ENCODE measurements around the gene STK16.
A peak's percentile ranks its signal among the peaks of the same experiment; 100 is the strongest.

- TF ChIP-seq, protein P1, sequence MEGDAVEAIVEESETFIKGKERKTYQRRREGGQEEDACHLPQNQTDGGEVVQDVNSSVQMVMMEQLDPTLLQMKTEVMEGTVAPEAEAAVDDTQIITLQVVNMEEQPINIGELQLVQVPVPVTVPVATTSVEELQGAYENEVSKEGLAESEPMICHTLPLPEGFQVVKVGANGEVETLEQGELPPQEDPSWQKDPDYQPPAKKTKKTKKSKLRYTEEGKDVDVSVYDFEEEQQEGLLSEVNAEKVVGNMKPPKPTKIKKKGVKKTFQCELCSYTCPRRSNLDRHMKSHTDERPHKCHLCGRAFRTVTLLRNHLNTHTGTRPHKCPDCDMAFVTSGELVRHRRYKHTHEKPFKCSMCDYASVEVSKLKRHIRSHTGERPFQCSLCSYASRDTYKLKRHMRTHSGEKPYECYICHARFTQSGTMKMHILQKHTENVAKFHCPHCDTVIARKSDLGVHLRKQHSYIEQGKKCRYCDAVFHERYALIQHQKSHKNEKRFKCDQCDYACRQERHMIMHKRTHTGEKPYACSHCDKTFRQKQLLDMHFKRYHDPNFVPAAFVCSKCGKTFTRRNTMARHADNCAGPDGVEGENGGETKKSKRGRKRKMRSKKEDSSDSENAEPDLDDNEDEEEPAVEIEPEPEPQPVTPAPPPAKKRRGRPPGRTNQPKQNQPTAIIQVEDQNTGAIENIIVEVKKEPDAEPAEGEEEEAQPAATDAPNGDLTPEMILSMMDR (conservative IDR thresholded peaks at IDR 0.05; ENCODE audit: low read depth, low read length), result peak; percentile 97
- TF ChIP-seq SMC3 (IDR thresholded peaks at IDR 0.05; ENCODE audit: low read depth, low read length) (peak; percentile 78), MAFK (IDR thresholded peaks at IDR 0.05; ENCODE audit: low read depth, low read length) (no peak), POLR2A (IDR thresholded peaks at IDR 0.05; ENCODE audit: low read depth, low read length) (peak; percentile 53; the same call in 1 of the 2 replicates)
- TF ChIP-seq, protein P2, sequence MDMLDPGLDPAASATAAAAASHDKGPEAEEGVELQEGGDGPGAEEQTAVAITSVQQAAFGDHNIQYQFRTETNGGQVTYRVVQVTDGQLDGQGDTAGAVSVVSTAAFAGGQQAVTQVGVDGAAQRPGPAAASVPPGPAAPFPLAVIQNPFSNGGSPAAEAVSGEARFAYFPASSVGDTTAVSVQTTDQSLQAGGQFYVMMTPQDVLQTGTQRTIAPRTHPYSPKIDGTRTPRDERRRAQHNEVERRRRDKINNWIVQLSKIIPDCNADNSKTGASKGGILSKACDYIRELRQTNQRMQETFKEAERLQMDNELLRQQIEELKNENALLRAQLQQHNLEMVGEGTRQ (IDR thresholded peaks at IDR 0.05; ENCODE audit: low read depth, low read length), result peak; percentile 14; the same call in 1 of the 2 replicates
Observed at GRCh38 chr2:219277703-219278654, 32.7 kb downstream of the STK16 start.

Measured in IMR-90 (cell line).